HepG2 (cell line): ENCODE data around the gene CYB5R3. TPM values are rescaled to one million over a fixed set of nuclear protein-coding genes. Genes with fewer than 3 reads are reported as not detected.

ENCODE experiments used
- ASH2L ChIP-seq: fragments of 300-600, 200-600 bp; sonication (generic); IDR thresholded peaks from 2 replicates; pipeline ENCODE4 v1.7.0; 2017; ENCODE audit warnings: low read depth, mild to moderate bottlenecking, moderate library complexity, mixed read lengths, low read length; ENCODE audit not compliant: insufficient read length
- ATAD3A ChIP-seq: sonication (generic); formaldehyde crosslinking; IDR thresholded peaks from 2 replicates; pipeline ENCODE4 v1.4.0; 2020; ENCODE audit warnings: missing genetic modification reagents
- MIXL1 ChIP-seq: IDR thresholded peaks from 2 replicates; pipeline ENCODE4 v1.6.1; 2016
- PAX8 ChIP-seq: sonication (generic); formaldehyde crosslinking; IDR thresholded peaks from 2 replicates; pipeline ENCODE4 v1.8.0; 2022; ENCODE audit warnings: mild to moderate bottlenecking, missing genetic modification reagents, borderline replicate concordance
- RBFOX2 ChIP-seq: fragments of 200-400 bp; formaldehyde crosslinking; IDR thresholded peaks from 2 replicates; pipeline ENCODE4 v1.6.1; 2017; ENCODE audit warnings: low read depth, mild to moderate bottlenecking, low read length
- RFXANK ChIP-seq: IDR thresholded peaks from 2 replicates; pipeline ENCODE4 v1.6.1; 2016
- SSRP1 ChIP-seq: IDR thresholded peaks from 2 replicates; pipeline ENCODE4 v1.6.1; 2016; ENCODE audit warnings: control low read depth
- TBX3 ChIP-seq: fragments of 450-650 bp; IDR thresholded peaks from 2 replicates; pipeline ENCODE4 v1.6.1; 2017; ENCODE audit warnings: antibody characterized with exemption, mild to moderate bottlenecking, inconsistent platforms, borderline replicate concordance
- TCF7 ChIP-seq: sonication (generic); IDR thresholded peaks from 2 replicates; pipeline ENCODE4 v1.6.1; 2016; ENCODE audit warnings: antibody characterized with exemption, low read depth
- TGIF2 ChIP-seq: IDR thresholded peaks from 2 replicates; pipeline ENCODE4 v1.6.1; 2016; ENCODE audit warnings: control low read depth, missing compliant biosample characterization
- ZBTB3 ChIP-seq: sonication (generic); formaldehyde crosslinking; IDR thresholded peaks from 2 replicates; pipeline ENCODE4 v1.4.0; 2020; ENCODE audit warnings: low read depth, mild to moderate bottlenecking, moderate library complexity, missing genetic modification reagents, borderline replicate concordance
- ZFY ChIP-seq: sonication (generic); formaldehyde crosslinking; IDR thresholded peaks from 2 replicates; pipeline ENCODE4 v1.4.0; 2020; ENCODE audit warnings: missing genetic modification reagents
- ZNF10 ChIP-seq: sonication (generic); formaldehyde crosslinking; IDR thresholded peaks from 2 replicates; pipeline ENCODE4 v1.4.0; 2020; ENCODE audit warnings: mild to moderate bottlenecking, low read depth, missing genetic modification reagents, borderline replicate concordance
- ZNF143 ChIP-seq: sonication (generic); formaldehyde crosslinking; IDR thresholded peaks from 2 replicates; pipeline ENCODE4 v1.4.0; 2020; ENCODE audit warnings: missing genetic modification reagents
- ZNF605 ChIP-seq: sonication (generic); formaldehyde crosslinking; IDR thresholded peaks from 2 replicates; pipeline ENCODE4 v1.8.0; 2022; ENCODE audit warnings: mild to moderate bottlenecking, missing genetic modification reagents
- ZNF746 ChIP-seq: sonication (generic); formaldehyde crosslinking; IDR thresholded peaks from 2 replicates; pipeline ENCODE4 v1.8.0; 2022; ENCODE audit warnings: mild to moderate bottlenecking, missing genetic modification reagents
- ZNF75D ChIP-seq: sonication (generic); formaldehyde crosslinking; IDR thresholded peaks from 2 replicates; pipeline ENCODE4 v1.8.1; 2023; ENCODE audit warnings: missing genetic modification reagents, mild to moderate bottlenecking, borderline replicate concordance
- polyA plus RNA-seq, 8 experiments: library from polyadenylated mRNA; depleted of rRNA in 3 of 8; stranded (reverse) in 7 of 8; unstranded in 1 of 8; fragments of >200 nt; fragmentation: Illumina TruSeq in 4 of 8; extraction: Trizol in 4 of 8; gene quantifications; 2 replicates each; pipeline versions ENCODE4 v1.2.1 to v1.2.3, GENCODE V29; 2011 to 2016; ENCODE audit warnings: low read depth in 4 of 8, missing spikeins in 1 of 8, mixed read lengths in 1 of 8; ENCODE audit not compliant: insufficient read depth in 1 of 8
- total RNA-seq, 5 experiments: library from RNA; depleted of rRNA; stranded (reverse); fragments of >200 nt; fragmentation: Illumina TruSeq; extraction: Trizol; gene quantifications; 2 replicates each; pipeline ENCODE4 v1.2.3, GENCODE V29; 2016; ENCODE audit warnings: low read depth in 1 of 5
- TF ChIP-seq, protein P1 (sequence below): sonication (generic); formaldehyde crosslinking; IDR thresholded peaks from 2 replicates; pipeline ENCODE4 v1.4.0; 2020; ENCODE audit warnings: missing genetic modification reagents
- TF ChIP-seq, protein P2 (sequence below): sonication (generic); formaldehyde crosslinking; IDR thresholded peaks from 2 replicates; pipeline ENCODE4 v1.8.1; 2023; ENCODE audit warnings: mild to moderate bottlenecking, moderate library complexity, missing genetic modification reagents
- TF ChIP-seq, protein P3 (sequence below): IDR thresholded peaks from 2 replicates; pipeline ENCODE4 v1.6.1; 2016; ENCODE audit warnings: missing compliant biosample characterization, missing genetic modification reagents, borderline replicate concordance
- TF ChIP-seq, protein P4 (sequence below): fragments of 450-650 bp; IDR thresholded peaks from 2 replicates; pipeline ENCODE4 v1.6.1; 2017
- TF ChIP-seq, protein P5 (sequence below): IDR thresholded peaks from 2 replicates; pipeline ENCODE4 v1.6.1; 2016; ENCODE audit warnings: missing compliant biosample characterization, missing genetic modification reagents, borderline replicate concordance

CYB5R3 gene
- total and polyA plus RNA-seq, 2 of the 13 experiments (the other 11 are each of a cell fraction or from before 2014, with no cell fraction given) = 32.4 to 305 TPM

DNA sequence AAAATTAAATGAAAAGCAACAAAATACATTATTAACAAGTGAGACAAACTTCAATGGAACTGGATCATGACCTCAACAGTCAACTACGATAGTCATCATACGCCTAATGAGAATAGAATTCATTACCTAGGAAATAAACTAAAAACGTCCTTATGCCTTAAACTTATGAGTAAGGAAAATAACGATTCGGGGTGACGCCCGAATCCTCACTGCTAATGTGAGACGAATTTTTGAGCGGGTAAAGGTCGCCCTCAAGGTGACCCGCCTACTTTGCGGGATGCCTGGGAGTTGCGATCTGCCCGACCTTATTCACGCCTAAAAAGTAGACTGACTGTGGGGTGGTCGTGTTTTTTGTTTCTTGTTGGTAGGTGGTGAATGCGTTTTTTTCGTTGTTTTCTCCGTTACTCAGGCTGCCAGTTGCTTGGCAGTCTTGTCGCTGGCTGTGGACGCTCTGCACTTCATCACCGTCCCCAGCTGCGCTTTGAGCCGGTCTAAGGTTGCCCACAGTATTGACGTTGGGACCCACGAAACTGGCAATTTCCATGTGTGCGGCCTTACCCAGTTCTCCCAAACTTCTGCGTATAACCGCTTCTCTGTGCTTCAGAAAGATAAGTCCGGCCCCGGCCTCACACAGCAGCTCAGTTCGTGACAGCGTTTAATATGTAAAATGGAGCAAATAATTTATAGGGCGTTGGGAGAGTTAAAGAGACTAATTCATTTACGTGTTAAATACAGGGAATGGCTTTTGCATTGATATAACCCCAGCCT is 33.9 kb downstream of the CYB5R3 start (continued):
- TF ChIP-seq TCF7 = no peak
- peak; percentile 43; the same call in 1 of the 2 replicates for TF ChIP-seq ZNF746 (CRISPR knock-in tag)
- no peak for TF ChIP-seq ASH2L
- TF ChIP-seq ZBTB3 (CRISPR knock-in tag) = no peak; the same call in 1 of the 2 replicates
- peak; percentile 98 for TF ChIP-seq SSRP1 (CRISPR knock-in tag)
- TF ChIP-seq, protein P1, sequence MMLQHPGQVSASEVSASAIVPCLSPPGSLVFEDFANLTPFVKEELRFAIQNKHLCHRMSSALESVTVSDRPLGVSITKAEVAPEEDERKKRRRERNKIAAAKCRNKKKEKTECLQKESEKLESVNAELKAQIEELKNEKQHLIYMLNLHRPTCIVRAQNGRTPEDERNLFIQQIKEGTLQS (CRISPR knock-in tag) = peak; percentile 69; the same call in 1 of the 2 replicates
- TF ChIP-seq ZNF75D = 0 out of 2 replicates have a peak, but pooled peaks have one; percentile 22
- TF ChIP-seq, protein P2, sequence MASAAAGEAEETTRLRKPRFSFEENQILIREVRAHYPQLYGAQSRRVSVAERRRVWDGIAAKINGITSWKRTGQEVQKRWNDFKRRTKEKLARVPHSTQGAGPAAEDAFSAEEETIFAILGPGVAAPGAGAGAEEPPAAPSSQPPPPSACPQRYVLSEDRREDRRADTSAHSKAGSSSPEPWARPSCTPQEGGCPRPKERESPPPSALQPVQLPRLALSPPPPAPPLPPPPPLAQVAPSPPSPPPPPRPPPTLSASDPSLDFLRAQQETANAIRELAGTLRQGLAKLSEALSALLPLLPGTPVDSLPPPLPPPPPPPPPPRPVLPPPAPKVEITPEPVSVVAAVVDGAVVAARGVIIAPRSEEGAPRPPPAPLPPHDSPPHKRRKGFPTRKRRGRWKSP (CRISPR knock-in tag) = peak; percentile 85; the same call in 1 of the 2 replicates
- TF ChIP-seq, protein P3, sequence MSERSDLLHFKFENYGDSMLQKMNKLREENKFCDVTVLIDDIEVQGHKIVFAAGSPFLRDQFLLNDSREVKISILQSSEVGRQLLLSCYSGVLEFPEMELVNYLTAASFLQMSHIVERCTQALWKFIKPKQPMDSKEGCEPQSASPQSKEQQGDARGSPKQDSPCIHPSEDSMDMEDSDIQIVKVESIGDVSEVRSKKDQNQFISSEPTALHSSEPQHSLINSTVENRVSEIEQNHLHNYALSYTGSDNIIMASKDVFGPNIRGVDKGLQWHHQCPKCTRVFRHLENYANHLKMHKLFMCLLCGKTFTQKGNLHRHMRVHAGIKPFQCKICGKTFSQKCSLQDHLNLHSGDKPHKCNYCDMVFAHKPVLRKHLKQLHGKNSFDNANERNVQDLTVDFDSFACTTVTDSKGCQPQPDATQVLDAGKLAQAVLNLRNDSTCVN (CRISPR knock-in tag) = no peak
- TF ChIP-seq ZNF10 (CRISPR knock-in tag) = no peak
- no peak for TF ChIP-seq PAX8
- peak; percentile 68; the same call in 1 of the 2 replicates for TF ChIP-seq TGIF2 (CRISPR knock-in tag)
- TF ChIP-seq ATAD3A (CRISPR knock-in tag) = peak; percentile 85; the same call in 1 of the 2 replicates
- no peak for TF ChIP-seq ZFY (CRISPR knock-in tag)
- TF ChIP-seq RFXANK (CRISPR knock-in tag) = 0 out of 2 replicates have a peak, but pooled peaks have one; percentile 81
- peak; percentile 12; the same call in 1 of the 2 replicates for TF ChIP-seq MIXL1 (CRISPR knock-in tag)
- no peak; the same call in 1 of the 2 replicates for TF ChIP-seq TBX3
- TF ChIP-seq, protein P4, sequence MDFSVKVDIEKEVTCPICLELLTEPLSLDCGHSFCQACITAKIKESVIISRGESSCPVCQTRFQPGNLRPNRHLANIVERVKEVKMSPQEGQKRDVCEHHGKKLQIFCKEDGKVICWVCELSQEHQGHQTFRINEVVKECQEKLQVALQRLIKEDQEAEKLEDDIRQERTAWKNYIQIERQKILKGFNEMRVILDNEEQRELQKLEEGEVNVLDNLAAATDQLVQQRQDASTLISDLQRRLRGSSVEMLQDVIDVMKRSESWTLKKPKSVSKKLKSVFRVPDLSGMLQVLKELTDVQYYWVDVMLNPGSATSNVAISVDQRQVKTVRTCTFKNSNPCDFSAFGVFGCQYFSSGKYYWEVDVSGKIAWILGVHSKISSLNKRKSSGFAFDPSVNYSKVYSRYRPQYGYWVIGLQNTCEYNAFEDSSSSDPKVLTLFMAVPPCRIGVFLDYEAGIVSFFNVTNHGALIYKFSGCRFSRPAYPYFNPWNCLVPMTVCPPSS = no peak
- peak; percentile 89 for TF ChIP-seq RBFOX2
- peak; percentile 69; the same call in 1 of the 2 replicates for TF ChIP-seq ZNF605
- peak; percentile 85 for TF ChIP-seq ZNF143
- TF ChIP-seq, protein P5, sequence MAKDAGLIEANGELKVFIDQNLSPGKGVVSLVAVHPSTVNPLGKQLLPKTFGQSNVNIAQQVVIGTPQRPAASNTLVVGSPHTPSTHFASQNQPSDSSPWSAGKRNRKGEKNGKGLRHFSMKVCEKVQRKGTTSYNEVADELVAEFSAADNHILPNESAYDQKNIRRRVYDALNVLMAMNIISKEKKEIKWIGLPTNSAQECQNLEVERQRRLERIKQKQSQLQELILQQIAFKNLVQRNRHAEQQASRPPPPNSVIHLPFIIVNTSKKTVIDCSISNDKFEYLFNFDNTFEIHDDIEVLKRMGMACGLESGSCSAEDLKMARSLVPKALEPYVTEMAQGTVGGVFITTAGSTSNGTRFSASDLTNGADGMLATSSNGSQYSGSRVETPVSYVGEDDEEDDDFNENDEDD (CRISPR knock-in tag) = peak; percentile 43
